ENCODE measurements around the gene ANKRD31.
"Not testable (repeated sequence)": the region's sequence is repeated elsewhere in the genome, so short reads cannot be mapped to it uniquely, and the experiment has no call there.

GRCh38 chr5:75114311-75114710 is 122.4 kb downstream of the ANKRD31 start:
- TF ChIP-seq, protein P1, sequence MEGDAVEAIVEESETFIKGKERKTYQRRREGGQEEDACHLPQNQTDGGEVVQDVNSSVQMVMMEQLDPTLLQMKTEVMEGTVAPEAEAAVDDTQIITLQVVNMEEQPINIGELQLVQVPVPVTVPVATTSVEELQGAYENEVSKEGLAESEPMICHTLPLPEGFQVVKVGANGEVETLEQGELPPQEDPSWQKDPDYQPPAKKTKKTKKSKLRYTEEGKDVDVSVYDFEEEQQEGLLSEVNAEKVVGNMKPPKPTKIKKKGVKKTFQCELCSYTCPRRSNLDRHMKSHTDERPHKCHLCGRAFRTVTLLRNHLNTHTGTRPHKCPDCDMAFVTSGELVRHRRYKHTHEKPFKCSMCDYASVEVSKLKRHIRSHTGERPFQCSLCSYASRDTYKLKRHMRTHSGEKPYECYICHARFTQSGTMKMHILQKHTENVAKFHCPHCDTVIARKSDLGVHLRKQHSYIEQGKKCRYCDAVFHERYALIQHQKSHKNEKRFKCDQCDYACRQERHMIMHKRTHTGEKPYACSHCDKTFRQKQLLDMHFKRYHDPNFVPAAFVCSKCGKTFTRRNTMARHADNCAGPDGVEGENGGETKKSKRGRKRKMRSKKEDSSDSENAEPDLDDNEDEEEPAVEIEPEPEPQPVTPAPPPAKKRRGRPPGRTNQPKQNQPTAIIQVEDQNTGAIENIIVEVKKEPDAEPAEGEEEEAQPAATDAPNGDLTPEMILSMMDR (conservative IDR thresholded peaks at IDR 0.05; ENCODE audit: low read length) = not testable (repeated sequence)
- TF ChIP-seq EZH2phosphoT487 (IDR thresholded peaks at IDR 0.05; ENCODE audit: borderline replicate concordance) = not testable (repeated sequence)
